Gastroesophageal sphincter (tissue), 3 donors: ENCODE results near the gene DDT.
"Not testable (repeated sequence)": the region's sequence is repeated elsewhere in the genome, so short reads cannot be mapped to it uniquely, and the experiment has no call there.

Experiments
- CTCF ChIP-seq, 4 experiments: fragments of 200-600 bp in 2 of 4; fragments of 450-650 bp in 2 of 4; sonication (generic) in 1 of 4; IDR thresholded peaks; one replicate each; pipeline ENCODE4 v1.5.1; 2017 to 2019; ENCODE audit warnings: antibody characterized with exemption in 4 of 4, mild to moderate bottlenecking in 2 of 4, moderate library complexity in 2 of 4
- POLR2AphosphoS5 ChIP-seq: sonication (generic); formaldehyde crosslinking; IDR thresholded peaks from one replicate; pipeline ENCODE4 v1.6.1; 2017; ENCODE audit warnings: antibody characterized with exemption

DNA sequence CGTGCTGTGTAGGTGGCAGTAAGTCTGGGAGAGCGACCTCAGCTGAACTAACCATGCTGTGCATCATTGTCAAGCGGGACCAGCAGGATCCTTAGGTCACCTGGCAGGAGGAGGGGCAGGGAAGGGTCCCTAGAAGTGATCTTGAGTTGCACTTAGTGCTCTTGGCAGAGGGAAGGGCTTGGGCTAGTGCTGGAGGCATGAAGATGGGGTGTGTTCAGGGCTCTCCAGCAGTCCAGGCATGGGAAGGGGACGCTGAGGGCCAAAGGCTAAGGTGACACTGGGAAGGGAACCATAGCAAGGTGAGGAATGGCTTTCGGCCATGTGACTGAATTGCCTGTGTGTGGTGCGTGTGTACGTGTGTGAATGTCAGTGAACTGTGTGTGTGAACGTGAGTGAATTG is 11.8 kb upstream of the DDT start:
- TF ChIP-seq CTCF (IDR thresholded peaks at IDR 0.05); POLR2AphosphoS5: not testable (repeated sequence)
